HepG2 (cell line): ENCODE results near the gene MED12L. TPM values are rescaled to one million over a fixed set of nuclear protein-coding genes. Genes with fewer than 3 reads are reported as not detected.

Source experiments
- ATAC-seq: fragments of 200-7000 bp; cut with Tn5 transposase; 3 replicates; pipeline ENCODE4 v1.9.1; 2020; ENCODE audit warnings: mild to moderate bottlenecking, moderate library complexity
- BruUV-seq: library from RNA; stranded (reverse); fragments of 400-500 nt; replicated peaks from 2 replicates; lab custom pipeline; 2021; lab: Mats Ljungman, UMichigan
- CTCF ChIA-PET: fragments of 300-600 bp; formaldehyde crosslinking; extraction: SDS; loops from one replicate; lab custom pipeline; 2021; ENCODE audit warnings: low total read pairs, inconsistent platforms, low intra/inter-chr PET ratio; lab: Yijun Ruan, JAX
- POLR2A ChIA-PET: fragments of 350-600 bp; sonication (Branson Sonifier 250); formaldehyde crosslinking; loops from one replicate; lab custom pipeline; 2020; ENCODE audit warnings: antibody characterized with exemption, inconsistent platforms; lab: Yijun Ruan, JAX
- DNase-seq: peaks from one replicate; pipeline ENCODE4 v3.0.0-alpha.2; 2015; ENCODE audit warnings: low spot score
- FAIRE-seq: peaks from 3 replicates; lab custom pipeline; 2011; peaks lifted over from hg19 to GRCh38; lab: Jason Lieb, UNC
- H2AFZ ChIP-seq: one replicate; pipeline ENCODE4 v1.6.1; 2011; ENCODE audit warnings: low read length, inconsistent platforms
- H3K27ac ChIP-seq: fragments of 300-600 bp; 3 replicates; pipeline ENCODE4 v1.8.0; 2011; ENCODE audit warnings: mixed run types, mild to moderate bottlenecking, mixed read lengths, low read length, inconsistent platforms; ENCODE audit not compliant: insufficient read depth; ENCODE audit errors: extremely low read length
- H3K27me3 ChIP-seq, 2 experiments: fragments of 200-600 bp in 1 of 2; 2 replicates in 1 of 2; 3 replicates in 1 of 2; pipeline versions ENCODE4 v1.6.0 to v1.8.0; 2011; ENCODE audit warnings: low read length in 2 of 2, mild to moderate bottlenecking in 2 of 2, moderate library complexity in 2 of 2, inconsistent platforms in 1 of 2; ENCODE audit not compliant: insufficient read depth in 2 of 2, control insufficient read depth in 1 of 2
- H3K36me3 ChIP-seq, 2 experiments: fragments of 200-600 bp in 1 of 2; replicated peaks in 1 of 2; 2 replicates in 1 of 2; 3 replicates in 1 of 2; pipeline versions ENCODE4 v1.5.1 to v1.8.0; 2011; ENCODE audit warnings: low read length in 2 of 2, inconsistent platforms in 1 of 2; ENCODE audit not compliant: insufficient read depth in 2 of 2, control insufficient read depth in 1 of 2
- H3K4me1 ChIP-seq: 2 replicates; pipeline ENCODE4 v1.5.1; 2012; ENCODE audit warnings: low read length, inconsistent platforms; ENCODE audit not compliant: insufficient read depth
- H3K4me2 ChIP-seq: 2 replicates; pipeline ENCODE4 v1.6.0; 2011; ENCODE audit warnings: low read depth, low read length, inconsistent platforms
- H3K4me3 ChIP-seq, 3 experiments: fragments of 200-600 bp in 1 of 3; sonication (generic), shearing (Covaris generic) in 1 of 3; replicated peaks in 1 of 3; 2 replicates each; pipeline ENCODE4 v1.5.1; 2011 to 2016; ENCODE audit warnings: low read length in 3 of 3, inconsistent platforms in 2 of 3, low read depth in 2 of 3, mild to moderate bottlenecking in 2 of 3, control low read depth in 1 of 3, mixed read lengths in 1 of 3; ENCODE audit not compliant: insufficient read depth in 1 of 3
- H3K79me2 ChIP-seq: one replicate; pipeline ENCODE4 v1.6.1; 2011; ENCODE audit warnings: low read length, inconsistent platforms; ENCODE audit not compliant: insufficient read depth
- H3K9ac ChIP-seq: 2 replicates; pipeline ENCODE4 v1.6.0; 2011; ENCODE audit warnings: mild to moderate bottlenecking, low read depth, low read length, inconsistent platforms; ENCODE audit not compliant: insufficient read depth
- H3K9me3 ChIP-seq: 2 replicates; pipeline ENCODE4 v1.5.1; 2012; ENCODE audit warnings: mild to moderate bottlenecking, low read length
- H4K20me1 ChIP-seq: 2 replicates; pipeline ENCODE4 v1.6.0; 2011; ENCODE audit warnings: inconsistent platforms, mild to moderate bottlenecking, low read length, moderate library complexity; ENCODE audit not compliant: insufficient read depth
- ATF3 ChIP-seq: sonication (generic); formaldehyde crosslinking; IDR thresholded peaks from 2 replicates; pipeline ENCODE4 v1.4.0; 2020; ENCODE audit warnings: missing genetic modification reagents
- E2F5 ChIP-seq: sonication (generic); formaldehyde crosslinking; conservative IDR thresholded peaks from 2 replicates; pipeline ENCODE4 v1.4.0; 2020; ENCODE audit warnings: missing genetic modification reagents
- LRRFIP1 ChIP-seq: sonication (generic); formaldehyde crosslinking; conservative IDR thresholded peaks from 2 replicates; pipeline ENCODE4 v1.4.0; 2020; ENCODE audit warnings: missing genetic modification reagents
- MBD4 ChIP-seq: IDR thresholded peaks from 2 replicates; pipeline ENCODE4 v1.6.1; 2012; ENCODE audit warnings: low read length, inconsistent platforms, borderline replicate concordance
- PREB ChIP-seq: sonication (generic); formaldehyde crosslinking; IDR thresholded peaks from 2 replicates; pipeline ENCODE4 v1.4.0; 2020; ENCODE audit warnings: missing genetic modification reagents
- RNF219 ChIP-seq: sonication (generic); formaldehyde crosslinking; IDR thresholded peaks from 2 replicates; pipeline ENCODE4 v1.5.0; 2020; ENCODE audit warnings: mild to moderate bottlenecking, missing genetic modification reagents
- TARDBP ChIP-seq: sonication (generic); formaldehyde crosslinking; IDR thresholded peaks from 2 replicates; pipeline ENCODE4 v1.8.0; 2022; ENCODE audit warnings: mild to moderate bottlenecking, missing genetic modification reagents
- THYN1 ChIP-seq: sonication (generic); formaldehyde crosslinking; IDR thresholded peaks from 2 replicates; pipeline ENCODE4 v1.8.1; 2023; ENCODE audit warnings: low read depth, mild to moderate bottlenecking, moderate library complexity, missing genetic modification reagents, borderline replicate concordance
- TIGD3 ChIP-seq: sonication (generic); formaldehyde crosslinking; IDR thresholded peaks from 2 replicates; pipeline ENCODE4 v1.5.1; 2020; ENCODE audit warnings: mild to moderate bottlenecking, missing genetic modification reagents, borderline replicate concordance
- ZNF253 ChIP-seq: sonication (generic); formaldehyde crosslinking; IDR thresholded peaks from 2 replicates; pipeline ENCODE4 v1.8.0; 2022; ENCODE audit warnings: mild to moderate bottlenecking, missing genetic modification reagents, borderline replicate concordance
- ZNF782 ChIP-seq: sonication (generic); formaldehyde crosslinking; IDR thresholded peaks from 2 replicates; pipeline ENCODE4 v1.4.0; 2020; ENCODE audit warnings: missing genetic modification reagents, mild to moderate bottlenecking, borderline replicate concordance
- ZZZ3 ChIP-seq: sonication (generic); formaldehyde crosslinking; IDR thresholded peaks from 2 replicates; pipeline ENCODE4 v1.4.0; 2020; ENCODE audit warnings: missing genetic modification reagents, mild to moderate bottlenecking, borderline replicate concordance
- WGBS: methylation state at CpG from one replicate; pipeline ENCODE4 v1.1.6; 2017; ENCODE audit warnings: low lambda C conversion rate; 5-methylcytosine and 5-hydroxymethylcytosine counted together
- in situ Hi-C: cut with HindIII; loops from 2 replicates; pipeline ENCODE4 v1.10.0; 2017; ENCODE audit warnings: low pct_unique_long_range_greater_than_20kb; ENCODE audit not compliant: extremely low pct_ligation_motif_present
- intact Hi-C: fragments of 100-400 bp; cut with micrococcal nuclease; formaldehyde crosslinking; loops from one replicate; pipeline ENCODE4 v1.10.0; 2022; ENCODE audit not compliant: unreplicated experiment
- polyA plus RNA-seq, 8 experiments: library from polyadenylated mRNA; depleted of rRNA in 3 of 8; stranded (reverse) in 7 of 8; unstranded in 1 of 8; fragments of >200 nt; fragmentation: Illumina TruSeq in 4 of 8; extraction: Trizol in 4 of 8; gene quantifications; 2 replicates each; pipeline versions ENCODE4 v1.2.1 to v1.2.3, GENCODE V29; 2011 to 2016; ENCODE audit warnings: low read depth in 4 of 8, missing spikeins in 1 of 8, mixed read lengths in 1 of 8; ENCODE audit not compliant: insufficient read depth in 1 of 8
- total RNA-seq, 5 experiments: library from RNA; depleted of rRNA; stranded (reverse); fragments of >200 nt; fragmentation: Illumina TruSeq; extraction: Trizol; gene quantifications; 2 replicates each; pipeline ENCODE4 v1.2.3, GENCODE V29; 2016; ENCODE audit warnings: low read depth in 1 of 5

The MED12L gene
- total and polyA plus RNA-seq, 2 of the 13 experiments (the other 11 are each of a cell fraction or from before 2014, with no cell fraction given): 0.07 to 0.64 TPM

- TF ChIP-seq E2F5 (CRISPR knock-in tag) (no peak), LRRFIP1 (CRISPR knock-in tag) (no peak), THYN1 (CRISPR knock-in tag) (no peak), ZZZ3 (CRISPR knock-in tag) (no peak), ATF3 (CRISPR knock-in tag) (no peak), MBD4 (no peak), ZNF253 (CRISPR knock-in tag) (no peak)
- TF ChIP-seq, all 625 proteins: peak for 0
Measured at GRCh38 chr3:151144016-151144415, 58.6 kb downstream of the MED12L start (continued).

GRCh38 chr3:151144760-151145159 lies 59.3 kb downstream of the MED12L start:
- DNase-seq (no peak), FAIRE-seq (no peak), ATAC-seq (no peak)
- Histone ChIP-seq H3K4me1 (no peaks in the 10 kb centered on the region), H3K9ac (no peak overlapping the region), H4K20me1 (no peaks in the 10 kb centered on the region), H3K27ac (no peak overlapping the region), H3K4me2 (no peak overlapping the region), H3K9me3 (no peaks in the 10 kb centered on the region), H3K4me3 (no peak overlapping the region), H3K36me3 (no peaks in the 10 kb centered on the region), H3K27me3 (peaks cover 2 to 7% of the 10 kb centered on the region in 2 experiments; a peak in 3 of 5 replicates), H3K79me2 (no peaks in the 10 kb centered on the region), H2AFZ (no peak overlapping the region)
- BruUV-seq: no TSS peak
- ChIA-PET POLR2A (no interaction called here), CTCF (interaction anchor here (2.0 to 2.1 kb wide), 2 partner anchors 78 to 219 kb away, joined by 13 to 22 read pairs; no protein-coding TSS in a partner anchor)
- intact Hi-C loops: loop anchor here (5.0 to 10.0 kb wide), 2 partner anchors 57 to 620 kb away; partner anchors contain the start of gene MED12L
- 73% methylated on average over 5 of the region's 5 CpGs for WGBS
- in situ Hi-C loops: loop anchor here (5.0 kb wide), 1 partner anchor 217 kb away; no protein-coding TSS in a partner anchor
- TF ChIP-seq TARDBP (CRISPR knock-in tag) (no peak), RNF219 (CRISPR knock-in tag) (no peak), ZNF782 (no peak), TIGD3 (CRISPR knock-in tag) (no peak), PREB (CRISPR knock-in tag) (no peak)
